Measurements from ENCODE around the gene RFX2.

DNA sequence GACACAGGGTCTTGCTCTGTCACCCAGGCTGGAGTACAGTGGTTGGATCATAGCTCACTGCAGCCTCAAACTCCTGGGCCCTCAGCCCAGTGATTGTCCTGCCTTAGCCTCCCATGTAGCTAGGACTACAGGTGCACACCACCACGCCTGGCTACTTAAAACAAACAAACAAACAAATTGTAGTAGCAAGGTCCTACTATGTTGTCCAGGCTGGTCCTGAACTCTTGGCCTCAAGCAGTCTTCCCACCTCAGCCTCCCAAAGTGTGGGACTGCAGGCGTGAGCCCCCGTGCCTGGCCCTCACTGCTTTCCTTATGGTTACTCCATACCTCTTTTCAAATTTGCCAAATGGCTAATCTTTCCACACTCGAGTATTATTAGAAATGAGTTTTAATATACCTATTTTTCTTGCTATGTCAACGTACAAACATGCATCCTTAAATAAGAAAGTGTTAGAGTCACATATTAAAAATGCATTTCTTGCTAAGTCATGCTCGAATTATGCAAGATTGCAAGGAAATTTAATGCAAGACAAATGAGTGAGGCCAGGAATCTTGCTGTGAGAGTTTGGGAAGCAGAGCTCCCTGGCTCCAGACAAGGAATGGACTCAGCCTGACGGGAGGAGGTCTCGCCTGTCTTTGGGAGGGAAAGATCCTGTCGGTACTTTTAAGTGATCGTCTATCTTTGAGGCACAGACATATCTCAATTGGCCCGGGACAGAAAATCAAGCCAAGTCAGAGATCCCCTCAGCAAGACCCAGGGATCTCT, 39.4 kb downstream of the RFX2 start:
- TF ChIP-seq HDAC2 (IDR thresholded peaks at IDR 0.05) (no peak), PTTG1 (tag; IDR thresholded peaks at IDR 0.05; ENCODE audit: low read depth) (no peak), MAX (CRISPR knock-in tag; IDR thresholded peaks at IDR 0.05) (no peak), ZNF274 (IDR thresholded peaks at IDR 0.05; ENCODE audit: borderline replicate concordance, low read depth, low read length) (no peak), POLR2A (conservative IDR thresholded peaks at IDR 0.05) (no peak)
- TF ChIP-seq, protein P1, sequence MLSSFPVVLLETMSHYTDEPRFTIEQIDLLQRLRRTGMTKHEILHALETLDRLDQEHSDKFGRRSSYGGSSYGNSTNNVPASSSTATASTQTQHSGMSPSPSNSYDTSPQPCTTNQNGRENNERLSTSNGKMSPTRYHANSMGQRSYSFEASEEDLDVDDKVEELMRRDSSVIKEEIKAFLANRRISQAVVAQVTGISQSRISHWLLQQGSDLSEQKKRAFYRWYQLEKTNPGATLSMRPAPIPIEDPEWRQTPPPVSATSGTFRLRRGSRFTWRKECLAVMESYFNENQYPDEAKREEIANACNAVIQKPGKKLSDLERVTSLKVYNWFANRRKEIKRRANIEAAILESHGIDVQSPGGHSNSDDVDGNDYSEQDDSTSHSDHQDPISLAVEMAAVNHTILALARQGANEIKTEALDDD (IDR thresholded peaks at IDR 0.05), result no peak
